ENCODE results near the gene KCNIP3. TPM values are rescaled to one million over a fixed set of nuclear protein-coding genes. Genes with fewer than 3 reads are reported as not detected.

Gene KCNIP3
- total and polyA plus RNA-seq, 9 of the 15 experiments (the other 6 are each of a cell fraction or from before 2014, with no cell fraction given) = 0.04 TPM; not detected in 8

DNA sequence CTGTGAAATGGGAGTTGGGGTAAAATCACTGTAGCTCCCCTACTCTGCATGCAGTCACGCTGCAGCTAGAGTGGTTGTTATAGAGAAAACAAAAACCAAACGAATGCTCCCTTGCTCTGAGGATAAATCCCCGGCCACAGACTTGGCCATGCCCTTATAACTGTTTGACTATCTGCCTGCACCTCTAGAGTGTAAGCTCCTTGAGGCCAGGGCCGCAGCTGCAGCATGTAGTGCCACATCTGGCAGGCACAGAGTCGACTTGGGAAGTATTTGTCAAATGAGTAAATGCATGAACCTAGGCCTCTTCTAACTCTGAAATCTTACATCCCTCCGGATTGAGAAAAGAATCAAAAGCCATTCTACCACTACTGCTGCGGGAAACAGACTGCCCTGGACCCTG lies 35.9 kb downstream of the KCNIP3 start (continued):
- TF ChIP-seq, protein P1, sequence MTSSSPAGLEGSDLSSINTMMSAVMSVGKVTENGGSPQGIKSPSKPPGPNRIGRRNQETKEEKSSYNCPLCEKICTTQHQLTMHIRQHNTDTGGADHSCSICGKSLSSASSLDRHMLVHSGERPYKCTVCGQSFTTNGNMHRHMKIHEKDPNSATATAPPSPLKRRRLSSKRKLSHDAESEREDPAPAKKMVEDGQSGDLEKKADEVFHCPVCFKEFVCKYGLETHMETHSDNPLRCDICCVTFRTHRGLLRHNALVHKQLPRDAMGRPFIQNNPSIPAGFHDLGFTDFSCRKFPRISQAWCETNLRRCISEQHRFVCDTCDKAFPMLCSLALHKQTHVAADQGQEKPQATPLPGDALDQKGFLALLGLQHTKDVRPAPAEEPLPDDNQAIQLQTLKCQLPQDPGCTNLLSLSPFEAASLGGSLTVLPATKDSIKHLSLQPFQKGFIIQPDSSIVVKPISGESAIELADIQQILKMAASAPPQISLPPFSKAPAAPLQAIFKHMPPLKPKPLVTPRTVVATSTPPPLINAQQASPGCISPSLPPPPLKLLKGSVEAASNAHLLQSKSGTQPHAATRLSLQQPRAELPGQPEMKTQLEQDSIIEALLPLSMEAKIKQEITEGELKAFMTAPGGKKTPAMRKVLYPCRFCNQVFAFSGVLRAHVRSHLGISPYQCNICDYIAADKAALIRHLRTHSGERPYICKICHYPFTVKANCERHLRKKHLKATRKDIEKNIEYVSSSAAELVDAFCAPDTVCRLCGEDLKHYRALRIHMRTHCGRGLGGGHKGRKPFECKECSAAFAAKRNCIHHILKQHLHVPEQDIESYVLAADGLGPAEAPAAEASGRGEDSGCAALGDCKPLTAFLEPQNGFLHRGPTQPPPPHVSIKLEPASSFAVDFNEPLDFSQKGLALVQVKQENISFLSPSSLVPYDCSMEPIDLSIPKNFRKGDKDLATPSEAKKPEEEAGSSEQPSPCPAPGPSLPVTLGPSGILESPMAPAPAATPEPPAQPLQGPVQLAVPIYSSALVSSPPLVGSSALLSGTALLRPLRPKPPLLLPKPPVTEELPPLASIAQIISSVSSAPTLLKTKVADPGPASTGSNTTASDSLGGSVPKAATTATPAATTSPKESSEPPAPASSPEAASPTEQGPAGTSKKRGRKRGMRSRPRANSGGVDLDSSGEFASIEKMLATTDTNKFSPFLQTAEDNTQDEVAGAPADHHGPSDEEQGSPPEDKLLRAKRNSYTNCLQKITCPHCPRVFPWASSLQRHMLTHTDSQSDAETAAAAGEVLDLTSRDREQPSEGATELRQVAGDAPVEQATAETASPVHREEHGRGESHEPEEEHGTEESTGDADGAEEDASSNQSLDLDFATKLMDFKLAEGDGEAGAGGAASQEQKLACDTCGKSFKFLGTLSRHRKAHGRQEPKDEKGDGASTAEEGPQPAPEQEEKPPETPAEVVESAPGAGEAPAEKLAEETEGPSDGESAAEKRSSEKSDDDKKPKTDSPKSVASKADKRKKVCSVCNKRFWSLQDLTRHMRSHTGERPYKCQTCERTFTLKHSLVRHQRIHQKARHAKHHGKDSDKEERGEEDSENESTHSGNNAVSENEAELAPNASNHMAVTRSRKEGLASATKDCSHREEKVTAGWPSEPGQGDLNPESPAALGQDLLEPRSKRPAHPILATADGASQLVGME (CRISPR knock-in tag; IDR thresholded peaks at IDR 0.05) = no peak
- TF ChIP-seq MED1 (CRISPR knock-in tag; IDR thresholded peaks at IDR 0.05; ENCODE audit: borderline replicate concordance) (no peak), CHCHD3 (CRISPR knock-in tag; IDR thresholded peaks at IDR 0.05) (no peak), SREBF1 (IDR thresholded peaks at IDR 0.05; ENCODE audit: borderline replicate concordance, low read depth, low read length) (no peak), ZNF239 (CRISPR knock-in tag; IDR thresholded peaks at IDR 0.05) (no peak)

DNA sequence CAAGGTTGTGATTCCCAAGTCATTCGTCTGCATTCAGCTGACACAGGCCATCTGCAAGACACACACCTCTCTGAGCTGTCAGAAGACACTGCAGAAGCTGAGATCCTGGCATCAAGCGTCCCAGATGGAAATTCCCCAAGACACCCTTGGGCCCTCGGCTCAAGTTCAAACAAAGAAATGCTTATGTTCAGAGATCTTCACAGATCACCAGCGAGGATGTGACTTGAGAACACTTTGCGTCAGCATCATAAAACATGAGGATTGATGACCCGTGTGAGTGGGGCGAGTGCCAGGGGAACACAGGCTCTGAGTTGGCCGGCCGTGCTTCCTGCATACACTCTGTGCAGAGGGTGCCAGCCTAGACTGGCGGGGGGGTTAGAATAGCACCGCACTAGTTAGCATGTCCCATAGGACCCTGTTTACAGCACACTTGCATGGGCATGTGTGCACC lies 36.8 kb downstream of the KCNIP3 start:
- Histone ChIP-seq H3K79me2 (ENCODE audit: control insufficient read depth, insufficient read depth, low read length) (no peaks in the 10 kb centered on the region), H3K9me3 (replicated peaks; ENCODE audit: control insufficient read depth, insufficient read depth, low read depth, low read length) (no peaks in the 10 kb centered on the region), H4K20me1 (replicated peaks; ENCODE audit: control insufficient read depth, insufficient read depth, low read length) (0 out of 2 replicates have a peak, but pooled peaks cover 4% of the 10 kb centered on the region), H3K4me2 (ENCODE audit: insufficient read depth, low read length) (no peak overlapping the region), H2AFZ (ENCODE audit: low read depth, low read length) (no peak overlapping the region), H3K9ac (ENCODE audit: insufficient read depth in 1 of 2, low read depth in 2 of 2, low read length in 2 of 2) (no peak overlapping the region), H3K4me1 (replicated peaks in 1 of 2; ENCODE audit: control insufficient read depth in 2 of 2, insufficient read depth in 2 of 2, low read length in 2 of 2) (peaks cover 0 to 3% of the 10 kb centered on the region in 2 experiments; a peak in 1 of 5 replicates), H3K4me3 (no peak overlapping the region), H3K36me3 (ENCODE audit: control insufficient read depth, insufficient read depth, low read length) (no peaks in the 10 kb centered on the region), H3K27me3 (ENCODE audit: control insufficient read depth in 2 of 2, insufficient read depth in 2 of 2, low read length in 2 of 2) (peaks cover 8 to 71% of the 10 kb centered on the region in 2 experiments; a peak in 4 of 5 replicates), H3K27ac (ENCODE audit: extremely low read depth, low read depth, low read length) (no peak overlapping the region), H3K9me1 (ENCODE audit: control insufficient read depth, insufficient read depth, low read length) (no peaks in the 10 kb centered on the region)
- no peak for ATAC-seq
- no peak for DNase-seq (ENCODE audit: extremely low read depth in 1 of 4, low spot score in 3 of 4)
- intact Hi-C loops (cut with micrococcal nuclease) = no loop called here
- BruUV-seq (replicated peaks) = no TSS peak
- in situ Hi-C loops (cut with MboI) = no loop called here
- WGBS (ENCODE audit: insufficient coverage, low coverage, missing lambda C conversion rate) = under 1% methylated on average over 11 of the region's 11 CpGs
- FAIRE-seq = no peak
- CTCF ChIA-PET (ENCODE audit: low intra/inter-chr PET ratio) = no interaction called here
- POLR2A ChIA-PET = interaction anchor here (1.3 kb wide), 1 partner anchor 11 kb away, joined by 6 read pairs; no protein-coding TSS in a partner anchor
- TF ChIP-seq, protein P2, sequence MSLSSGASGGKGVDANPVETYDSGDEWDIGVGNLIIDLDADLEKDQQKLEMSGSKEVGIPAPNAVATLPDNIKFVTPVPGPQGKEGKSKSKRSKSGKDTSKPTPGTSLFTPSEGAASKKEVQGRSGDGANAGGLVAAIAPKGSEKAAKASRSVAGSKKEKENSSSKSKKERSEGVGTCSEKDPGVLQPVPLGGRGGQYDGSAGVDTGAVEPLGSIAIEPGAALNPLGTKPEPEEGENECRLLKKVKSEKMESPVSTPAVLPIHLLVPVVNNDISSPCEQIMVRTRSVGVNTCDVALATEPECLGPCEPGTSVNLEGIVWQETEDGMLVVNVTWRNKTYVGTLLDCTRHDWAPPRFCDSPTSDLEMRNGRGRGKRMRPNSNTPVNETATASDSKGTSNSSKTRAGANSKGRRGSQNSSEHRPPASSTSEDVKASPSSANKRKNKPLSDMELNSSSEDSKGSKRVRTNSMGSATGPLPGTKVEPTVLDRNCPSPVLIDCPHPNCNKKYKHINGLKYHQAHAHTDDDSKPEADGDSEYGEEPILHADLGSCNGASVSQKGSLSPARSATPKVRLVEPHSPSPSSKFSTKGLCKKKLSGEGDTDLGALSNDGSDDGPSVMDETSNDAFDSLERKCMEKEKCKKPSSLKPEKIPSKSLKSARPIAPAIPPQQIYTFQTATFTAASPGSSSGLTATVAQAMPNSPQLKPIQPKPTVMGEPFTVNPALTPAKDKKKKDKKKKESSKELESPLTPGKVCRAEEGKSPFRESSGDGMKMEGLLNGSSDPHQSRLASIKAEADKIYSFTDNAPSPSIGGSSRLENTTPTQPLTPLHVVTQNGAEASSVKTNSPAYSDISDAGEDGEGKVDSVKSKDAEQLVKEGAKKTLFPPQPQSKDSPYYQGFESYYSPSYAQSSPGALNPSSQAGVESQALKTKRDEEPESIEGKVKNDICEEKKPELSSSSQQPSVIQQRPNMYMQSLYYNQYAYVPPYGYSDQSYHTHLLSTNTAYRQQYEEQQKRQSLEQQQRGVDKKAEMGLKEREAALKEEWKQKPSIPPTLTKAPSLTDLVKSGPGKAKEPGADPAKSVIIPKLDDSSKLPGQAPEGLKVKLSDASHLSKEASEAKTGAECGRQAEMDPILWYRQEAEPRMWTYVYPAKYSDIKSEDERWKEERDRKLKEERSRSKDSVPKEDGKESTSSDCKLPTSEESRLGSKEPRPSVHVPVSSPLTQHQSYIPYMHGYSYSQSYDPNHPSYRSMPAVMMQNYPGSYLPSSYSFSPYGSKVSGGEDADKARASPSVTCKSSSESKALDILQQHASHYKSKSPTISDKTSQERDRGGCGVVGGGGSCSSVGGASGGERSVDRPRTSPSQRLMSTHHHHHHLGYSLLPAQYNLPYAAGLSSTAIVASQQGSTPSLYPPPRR (CRISPR knock-in tag; IDR thresholded peaks at IDR 0.05; ENCODE audit: borderline replicate concordance) = no peak
- TF ChIP-seq ILK (tag; IDR thresholded peaks at IDR 0.05; ENCODE audit: borderline replicate concordance, low read depth) (no peak), PTTG1 (tag; IDR thresholded peaks at IDR 0.05; ENCODE audit: low read depth) (no peak), CBX8 (IDR thresholded peaks at IDR 0.05; ENCODE audit: borderline replicate concordance, extremely low read depth, low read depth, low read length, poor library complexity, severe bottlenecking) (no peak), ZFPM2 (CRISPR knock-in tag; IDR thresholded peaks at IDR 0.05) (no peak)

Data from K562 (cell line).